ENCODE results near the gene COL1A1. TPM values are rescaled to one million over a fixed set of nuclear protein-coding genes. Genes with fewer than 3 reads are reported as not detected.

Gene COL1A1
- total RNA-seq, 1 donor from 2014 or later: 14.8 TPM

DNA sequence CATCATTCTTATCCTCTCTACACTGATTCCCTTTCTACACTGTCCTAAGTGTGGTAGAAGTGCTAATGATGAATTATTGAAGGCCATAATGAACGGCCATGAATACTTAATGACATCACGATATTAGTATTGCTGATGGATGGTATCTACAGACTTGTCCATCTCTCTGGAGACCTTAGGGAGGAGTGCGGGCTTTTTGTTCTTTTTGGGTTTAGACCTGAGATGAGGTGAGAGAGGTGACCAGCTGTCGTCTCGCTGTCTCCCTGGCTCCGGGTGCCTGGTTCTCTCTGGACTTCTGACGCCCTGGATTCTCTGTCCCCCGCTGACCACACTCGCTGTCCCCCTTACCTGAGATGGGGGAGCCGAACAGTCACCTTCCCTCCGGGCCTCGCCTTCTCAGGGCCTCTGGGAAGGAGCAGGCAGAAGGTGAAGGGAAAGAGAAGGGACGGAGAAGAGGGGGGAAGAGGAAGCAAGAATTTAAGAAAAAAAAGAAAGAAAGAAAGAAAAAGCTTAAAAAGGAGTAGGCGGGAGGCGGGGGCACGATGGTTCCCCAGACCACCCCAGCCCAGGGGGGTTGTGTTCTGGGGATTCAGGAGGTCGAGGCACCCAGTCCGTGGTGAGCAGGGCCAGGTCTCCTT lies 18.5 kb downstream of the COL1A1 start:
- Mint-ChIP-seq H3K4me1 (peaks cover 59% of the 10 kb centered on the region), H3K27me3 (ENCODE audit: low read depth) (no peaks in the 10 kb centered on the region), H3K36me3 (ENCODE audit: low read depth) (no peaks in the 10 kb centered on the region), H3K4me3 (no peak overlapping the region), H3K27ac (ENCODE audit: unreplicated experiment) (no peak overlapping the region), H3K9me3 (no peaks in the 10 kb centered on the region)
- TF ChIP-seq, protein P1, sequence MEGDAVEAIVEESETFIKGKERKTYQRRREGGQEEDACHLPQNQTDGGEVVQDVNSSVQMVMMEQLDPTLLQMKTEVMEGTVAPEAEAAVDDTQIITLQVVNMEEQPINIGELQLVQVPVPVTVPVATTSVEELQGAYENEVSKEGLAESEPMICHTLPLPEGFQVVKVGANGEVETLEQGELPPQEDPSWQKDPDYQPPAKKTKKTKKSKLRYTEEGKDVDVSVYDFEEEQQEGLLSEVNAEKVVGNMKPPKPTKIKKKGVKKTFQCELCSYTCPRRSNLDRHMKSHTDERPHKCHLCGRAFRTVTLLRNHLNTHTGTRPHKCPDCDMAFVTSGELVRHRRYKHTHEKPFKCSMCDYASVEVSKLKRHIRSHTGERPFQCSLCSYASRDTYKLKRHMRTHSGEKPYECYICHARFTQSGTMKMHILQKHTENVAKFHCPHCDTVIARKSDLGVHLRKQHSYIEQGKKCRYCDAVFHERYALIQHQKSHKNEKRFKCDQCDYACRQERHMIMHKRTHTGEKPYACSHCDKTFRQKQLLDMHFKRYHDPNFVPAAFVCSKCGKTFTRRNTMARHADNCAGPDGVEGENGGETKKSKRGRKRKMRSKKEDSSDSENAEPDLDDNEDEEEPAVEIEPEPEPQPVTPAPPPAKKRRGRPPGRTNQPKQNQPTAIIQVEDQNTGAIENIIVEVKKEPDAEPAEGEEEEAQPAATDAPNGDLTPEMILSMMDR (conservative IDR thresholded peaks at IDR 0.05): no peak
- DNase-seq (ENCODE audit: low read depth, low spot score): no peak

DNA sequence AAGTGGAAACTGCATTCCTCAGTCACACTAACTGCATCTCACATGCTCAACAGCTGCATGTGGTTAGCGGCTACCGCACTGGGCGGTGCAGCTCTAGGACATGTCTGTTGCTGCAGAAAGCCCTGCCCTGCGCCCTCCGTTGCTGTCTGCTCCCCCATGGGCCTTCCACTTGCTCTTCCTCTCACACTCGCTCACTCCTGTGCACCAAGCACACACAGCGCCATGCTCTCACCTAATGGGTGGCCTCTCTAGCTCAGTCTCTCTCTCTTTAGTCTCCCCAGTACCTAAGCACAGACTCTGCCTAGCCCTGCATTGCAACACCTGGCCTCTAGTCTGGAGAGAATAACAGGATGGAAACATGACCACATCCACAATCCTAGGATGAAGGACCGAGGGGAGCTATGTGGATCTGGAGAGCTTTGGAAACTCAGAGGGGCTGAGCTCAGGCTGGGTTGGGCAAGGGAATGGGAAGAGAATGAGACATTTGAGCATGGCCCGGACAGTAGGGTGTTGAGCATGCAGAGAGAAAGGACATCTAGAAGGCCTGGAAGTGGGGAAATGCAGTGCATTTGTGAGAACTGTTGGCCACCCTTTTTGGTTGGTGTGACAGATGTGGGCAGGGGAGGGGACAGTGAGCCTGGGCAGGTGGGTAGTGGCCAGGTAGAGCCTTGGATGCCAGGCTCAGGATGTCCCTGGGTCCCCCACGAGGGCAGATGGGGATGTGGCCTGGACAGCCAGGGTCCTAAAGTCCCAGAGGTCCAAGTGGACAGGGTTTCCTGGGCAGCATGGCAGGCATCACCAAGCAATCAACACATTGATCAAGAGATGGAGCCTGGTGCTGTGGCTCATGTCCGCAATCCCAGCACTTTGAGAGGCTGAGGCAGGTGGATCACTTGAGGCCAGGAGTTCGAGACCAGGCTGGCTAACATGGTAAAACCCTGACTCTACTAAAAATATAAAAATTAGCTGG lies 19.6 kb downstream of the COL1A1 start:
- no peaks in the 10 kb centered on the region for H3K9me3 Mint-ChIP-seq
- TF ChIP-seq, protein P1 (conservative IDR thresholded peaks at IDR 0.05): no peak
- H3K36me3 Mint-ChIP-seq (ENCODE audit: low read depth): no peaks in the 10 kb centered on the region
- H3K27ac Mint-ChIP-seq (ENCODE audit: unreplicated experiment): no peak overlapping the region
- peaks cover 63% of the 10 kb centered on the region for H3K4me1 Mint-ChIP-seq
- no peak for DNase-seq (ENCODE audit: low read depth, low spot score)
- no peaks in the 10 kb centered on the region for H3K27me3 Mint-ChIP-seq (ENCODE audit: low read depth)
- H3K4me3 Mint-ChIP-seq: peak overlapping the region; percentile 11

DNA sequence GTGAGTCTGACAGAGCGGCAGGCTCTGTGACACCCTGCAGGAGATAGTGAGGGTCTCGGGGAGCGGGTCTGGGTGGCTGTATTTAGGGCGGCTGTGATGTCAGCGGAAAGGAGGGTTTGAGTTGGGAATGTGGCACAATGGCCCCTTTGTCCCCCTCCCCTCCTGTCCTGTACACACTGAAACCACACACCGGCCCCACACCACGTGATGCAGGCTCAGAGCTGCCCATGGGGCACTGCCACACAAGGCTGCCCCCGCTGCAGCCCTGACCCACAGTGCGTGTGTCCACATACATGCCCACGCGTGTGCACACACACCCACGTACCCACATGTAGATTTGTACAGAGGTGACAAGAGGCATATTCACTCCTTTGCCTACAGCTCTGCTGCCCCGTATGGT lies 20.3 kb downstream of the COL1A1 start:
- TF ChIP-seq, protein P1 (conservative IDR thresholded peaks at IDR 0.05): no peak
- peak overlapping the region; percentile 34 for H3K4me3 Mint-ChIP-seq
- H3K4me1 Mint-ChIP-seq: peaks cover 63% of the 10 kb centered on the region
- H3K27ac Mint-ChIP-seq (ENCODE audit: unreplicated experiment): no peak overlapping the region
- H3K9me3 Mint-ChIP-seq: no peaks in the 10 kb centered on the region
- H3K27me3 Mint-ChIP-seq (ENCODE audit: low read depth): no peaks in the 10 kb centered on the region
- H3K36me3 Mint-ChIP-seq (ENCODE audit: low read depth): no peaks in the 10 kb centered on the region
- DNase-seq (ENCODE audit: low read depth, low spot score): no peak

DNA sequence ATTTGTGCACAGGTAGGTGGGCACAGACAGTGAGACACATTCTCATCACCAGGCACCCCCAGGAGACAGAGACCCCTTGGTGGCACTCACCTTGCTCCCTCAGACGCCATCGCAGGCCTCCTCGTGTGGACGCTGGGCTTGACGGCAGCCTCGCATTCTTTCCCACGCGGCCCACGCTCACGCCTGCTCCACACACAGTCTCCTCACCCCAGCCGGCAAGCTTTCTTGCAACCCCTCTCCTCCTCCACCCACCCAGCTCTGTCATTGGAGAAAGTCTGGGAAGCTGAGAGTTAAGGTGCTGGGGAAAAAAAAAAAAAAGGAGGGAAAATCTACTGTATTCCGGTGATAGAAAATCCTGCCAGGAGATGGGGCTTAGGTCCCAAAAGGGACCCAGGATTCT lies 20.8 kb downstream of the COL1A1 start:
- Mint-ChIP-seq H3K27me3 (ENCODE audit: low read depth) (no peaks in the 10 kb centered on the region), H3K36me3 (ENCODE audit: low read depth) (no peaks in the 10 kb centered on the region), H3K27ac (ENCODE audit: unreplicated experiment) (peak overlapping the region; percentile 71), H3K9me3 (no peaks in the 10 kb centered on the region), H3K4me3 (no peak overlapping the region), H3K4me1 (peaks cover 63% of the 10 kb centered on the region)
- no peak for DNase-seq (ENCODE audit: low read depth, low spot score)
- TF ChIP-seq, protein P1 (conservative IDR thresholded peaks at IDR 0.05): no peak

DNA sequence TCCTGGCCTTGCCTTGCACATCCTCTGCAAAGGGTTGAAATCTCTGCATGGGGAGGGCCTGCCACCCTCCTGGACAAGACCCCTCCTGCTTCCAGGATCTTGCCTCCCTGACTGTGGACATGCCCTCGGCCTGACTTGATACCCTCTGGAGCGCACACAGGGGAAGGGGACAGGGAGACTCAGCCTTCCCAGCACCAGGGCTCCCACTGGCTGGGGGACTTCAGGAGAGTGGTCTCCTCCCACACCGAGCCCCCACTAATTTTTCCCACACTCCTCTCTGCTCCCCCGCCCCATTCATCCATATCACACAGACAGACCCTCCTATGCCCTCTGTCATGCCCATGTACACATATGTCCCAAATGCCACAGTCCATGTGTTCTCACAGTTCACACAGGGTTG lies 21.3 kb downstream of the COL1A1 start:
- Mint-ChIP-seq H3K27ac (ENCODE audit: unreplicated experiment) (no peak overlapping the region), H3K36me3 (ENCODE audit: low read depth) (no peaks in the 10 kb centered on the region), H3K9me3 (no peaks in the 10 kb centered on the region), H3K4me1 (peaks cover 63% of the 10 kb centered on the region), H3K27me3 (ENCODE audit: low read depth) (no peaks in the 10 kb centered on the region), H3K4me3 (peak overlapping the region; percentile 3)
- TF ChIP-seq, protein P1 (conservative IDR thresholded peaks at IDR 0.05): no peak
- DNase-seq (ENCODE audit: low read depth, low spot score): no peak
